SK-N-DZ (cell line): ENCODE results near the gene TRUB2.

ENCODE experiments used
- DNase-seq: peaks from one replicate; pipeline ENCODE4 v3.0.0-alpha.2; 2015; ENCODE audit warnings: low spot score

The TRUB2 gene

DNA sequence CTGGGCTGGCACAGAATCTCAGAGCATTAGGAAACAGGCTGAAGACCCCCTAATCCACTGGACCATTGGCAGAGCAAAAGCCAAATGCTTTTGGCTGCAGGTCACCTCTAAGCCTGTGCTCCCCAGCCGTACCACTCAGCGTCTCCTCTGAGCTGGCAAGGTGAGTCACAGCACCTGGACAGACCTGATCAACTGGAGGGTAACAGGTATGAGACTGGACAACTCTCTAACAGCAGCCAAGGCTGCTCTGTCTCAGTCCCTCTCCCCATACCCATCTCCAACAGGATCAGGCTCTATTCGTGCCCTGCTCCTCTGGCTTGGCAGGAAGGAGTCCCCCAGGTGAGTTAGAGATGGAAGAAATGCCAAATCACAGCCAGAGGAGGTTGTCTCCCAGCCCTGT lies 51.1 kb downstream of the TRUB2 start:
- no peak for DNase-seq

GRCh38 chr9:128266868-128267590 lies 55.2 kb downstream of the TRUB2 start:
- DNase-seq = no peak

GRCh38 chr9:128265348-128265847 lies 56.8 kb downstream of the TRUB2 start:
- DNase-seq = no peak

DNA sequence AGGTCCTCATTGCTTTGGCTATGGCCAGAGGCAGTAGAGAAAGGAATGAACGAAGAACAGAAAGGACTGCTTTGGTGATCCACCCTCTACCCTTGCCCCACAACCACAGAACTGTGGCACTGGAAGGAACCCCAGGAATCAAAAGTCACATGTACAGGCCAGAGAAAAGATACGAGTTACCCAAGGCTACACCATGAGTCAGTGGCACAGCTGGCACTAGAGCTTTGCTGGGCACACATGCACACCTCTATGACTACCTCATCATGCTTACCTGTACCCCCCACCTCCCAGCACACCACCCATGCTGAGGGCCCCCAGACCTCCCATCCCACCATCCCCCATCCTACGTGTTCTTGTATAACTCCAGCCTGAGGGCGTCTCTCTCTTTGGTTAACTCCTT lies 59.6 kb downstream of the TRUB2 start:
- DNase-seq = no peak

GRCh38 chr9:128260340-128260739 lies 61.9 kb downstream of the TRUB2 start:
- no peak for DNase-seq

GRCh38 chr9:128259156-128259555 lies 63.1 kb downstream of the TRUB2 start:
- no peak for DNase-seq

DNA sequence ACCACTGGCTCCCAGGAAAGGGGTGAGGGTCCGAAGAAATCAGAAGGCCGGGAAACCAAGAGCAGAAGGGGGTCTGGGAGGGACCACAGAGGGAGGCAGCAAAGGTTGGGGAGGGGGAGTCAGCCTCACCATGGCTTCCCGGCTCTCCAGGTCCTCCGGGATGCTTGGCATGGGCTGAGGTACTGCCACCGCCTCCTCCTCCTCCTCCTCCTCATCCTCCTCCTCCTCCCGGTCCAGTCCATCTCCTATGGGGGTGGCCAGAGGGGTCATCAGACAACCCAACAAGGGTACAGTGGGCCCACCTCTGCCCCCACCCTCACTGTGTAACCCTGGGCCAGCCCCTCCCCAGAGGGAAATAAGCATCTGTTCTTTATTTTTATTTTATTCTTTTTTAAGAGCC lies 63.9 kb downstream of the TRUB2 start:
- DNase-seq = no peak

GRCh38 chr9:128257907-128258306 lies 64.3 kb downstream of the TRUB2 start:
- no peak for DNase-seq

- DNase-seq = no peak
Observed at GRCh38 chr9:128257086-128257825, 65.0 kb downstream of the TRUB2 start.
